ENCODE results near the gene PTS.

DNA sequence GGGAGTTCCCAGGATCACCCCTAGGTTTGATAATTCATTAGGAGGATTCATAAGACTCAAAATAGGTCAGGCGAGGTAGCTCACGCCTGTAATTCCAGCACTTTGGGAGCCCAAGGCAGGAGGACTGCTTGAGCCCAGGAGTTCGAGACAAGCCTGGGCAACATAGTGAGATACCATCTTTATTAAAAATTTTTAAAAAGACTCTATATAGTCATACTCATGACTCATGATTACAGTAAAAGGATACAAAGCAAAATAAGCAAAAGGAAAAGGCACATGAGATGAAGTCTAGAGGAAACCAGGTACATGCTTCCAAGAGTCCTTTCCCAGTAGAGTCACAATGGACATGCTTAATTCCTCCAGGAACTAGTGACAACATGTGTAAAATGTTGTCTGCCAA is 13.9 kb upstream of the PTS start:
- TF ChIP-seq SMC3 (conservative IDR thresholded peaks at IDR 0.05; ENCODE audit: poor library complexity), result no peak
- TF ChIP-seq, protein P1, sequence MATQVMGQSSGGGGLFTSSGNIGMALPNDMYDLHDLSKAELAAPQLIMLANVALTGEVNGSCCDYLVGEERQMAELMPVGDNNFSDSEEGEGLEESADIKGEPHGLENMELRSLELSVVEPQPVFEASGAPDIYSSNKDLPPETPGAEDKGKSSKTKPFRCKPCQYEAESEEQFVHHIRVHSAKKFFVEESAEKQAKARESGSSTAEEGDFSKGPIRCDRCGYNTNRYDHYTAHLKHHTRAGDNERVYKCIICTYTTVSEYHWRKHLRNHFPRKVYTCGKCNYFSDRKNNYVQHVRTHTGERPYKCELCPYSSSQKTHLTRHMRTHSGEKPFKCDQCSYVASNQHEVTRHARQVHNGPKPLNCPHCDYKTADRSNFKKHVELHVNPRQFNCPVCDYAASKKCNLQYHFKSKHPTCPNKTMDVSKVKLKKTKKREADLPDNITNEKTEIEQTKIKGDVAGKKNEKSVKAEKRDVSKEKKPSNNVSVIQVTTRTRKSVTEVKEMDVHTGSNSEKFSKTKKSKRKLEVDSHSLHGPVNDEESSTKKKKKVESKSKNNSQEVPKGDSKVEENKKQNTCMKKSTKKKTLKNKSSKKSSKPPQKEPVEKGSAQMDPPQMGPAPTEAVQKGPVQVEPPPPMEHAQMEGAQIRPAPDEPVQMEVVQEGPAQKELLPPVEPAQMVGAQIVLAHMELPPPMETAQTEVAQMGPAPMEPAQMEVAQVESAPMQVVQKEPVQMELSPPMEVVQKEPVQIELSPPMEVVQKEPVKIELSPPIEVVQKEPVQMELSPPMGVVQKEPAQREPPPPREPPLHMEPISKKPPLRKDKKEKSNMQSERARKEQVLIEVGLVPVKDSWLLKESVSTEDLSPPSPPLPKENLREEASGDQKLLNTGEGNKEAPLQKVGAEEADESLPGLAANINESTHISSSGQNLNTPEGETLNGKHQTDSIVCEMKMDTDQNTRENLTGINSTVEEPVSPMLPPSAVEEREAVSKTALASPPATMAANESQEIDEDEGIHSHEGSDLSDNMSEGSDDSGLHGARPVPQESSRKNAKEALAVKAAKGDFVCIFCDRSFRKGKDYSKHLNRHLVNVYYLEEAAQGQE (IDR thresholded peaks at IDR 0.05; ENCODE audit: borderline replicate concordance), result no peak
